ENCODE data around the gene TCP1.
A peak's percentile ranks its signal among the peaks of the same experiment; 100 is the strongest.
"Not testable (repeated sequence)": the region's sequence is repeated elsewhere in the genome, so short reads cannot be mapped to it uniquely, and the experiment has no call there.

The TCP1 gene

GRCh38 chr6:159824690-159825089, 35.3 kb upstream of the TCP1 start:
- H3K27ac Mint-ChIP-seq; H3K9me3 Mint-ChIP-seq; H3K4me3 Mint-ChIP-seq; H3K36me3 Mint-ChIP-seq (ENCODE audit: low read depth); intact Hi-C loops (cut with micrococcal nuclease): not testable (repeated sequence)
- peaks cover 38% of the 10 kb centered on the region for H3K4me1 Mint-ChIP-seq (ENCODE audit: low read depth)
- H3K27me3 Mint-ChIP-seq = peaks cover 13% of the 10 kb centered on the region

GRCh38 chr6:159823953-159824352, 34.6 kb upstream of the TCP1 start:
- H3K27ac Mint-ChIP-seq = no peak overlapping the region

DNA sequence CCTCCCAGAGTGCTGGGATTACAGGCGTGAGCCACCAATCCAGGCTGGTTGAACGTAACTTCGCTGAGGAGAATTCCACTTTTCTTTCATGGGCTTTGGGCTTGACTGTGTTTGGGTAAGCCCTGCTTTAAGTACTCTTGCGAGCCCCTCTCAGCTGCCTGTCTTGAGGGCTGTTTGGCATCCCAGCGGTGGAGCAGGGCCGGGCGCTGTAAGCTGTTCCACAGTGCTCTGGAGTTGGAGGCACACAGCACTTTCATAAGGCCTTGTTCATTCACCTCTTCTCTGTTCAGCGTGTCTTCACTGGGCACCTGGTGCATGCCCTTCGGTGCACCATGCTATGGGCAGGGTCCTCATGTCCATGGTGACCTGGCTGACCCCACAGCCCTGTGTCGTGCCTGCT, 32.3 kb upstream of the TCP1 start:
- peaks cover 31% of the 10 kb centered on the region for H3K27me3 Mint-ChIP-seq
- no peaks in the 10 kb centered on the region for H3K36me3 Mint-ChIP-seq (ENCODE audit: low read depth)
- no peaks in the 10 kb centered on the region for H3K9me3 Mint-ChIP-seq
- intact Hi-C loops (cut with micrococcal nuclease) = no loop called here
- no peak overlapping the region for H3K4me3 Mint-ChIP-seq
- no peak overlapping the region for H3K27ac Mint-ChIP-seq
- H3K4me1 Mint-ChIP-seq (ENCODE audit: low read depth) = peaks cover 38% of the 10 kb centered on the region

More at GRCh38 chr6:159823953-159824352, 34.6 kb upstream of the TCP1 start:
- no peaks in the 10 kb centered on the region for H3K36me3 Mint-ChIP-seq (ENCODE audit: low read depth)
- peaks cover 21% of the 10 kb centered on the region for H3K27me3 Mint-ChIP-seq
- no peaks in the 10 kb centered on the region for H3K9me3 Mint-ChIP-seq
- intact Hi-C loops (cut with micrococcal nuclease) = no loop called here
- no peak overlapping the region for H3K4me3 Mint-ChIP-seq
- peaks cover 38% of the 10 kb centered on the region for H3K4me1 Mint-ChIP-seq (ENCODE audit: low read depth)

DNA sequence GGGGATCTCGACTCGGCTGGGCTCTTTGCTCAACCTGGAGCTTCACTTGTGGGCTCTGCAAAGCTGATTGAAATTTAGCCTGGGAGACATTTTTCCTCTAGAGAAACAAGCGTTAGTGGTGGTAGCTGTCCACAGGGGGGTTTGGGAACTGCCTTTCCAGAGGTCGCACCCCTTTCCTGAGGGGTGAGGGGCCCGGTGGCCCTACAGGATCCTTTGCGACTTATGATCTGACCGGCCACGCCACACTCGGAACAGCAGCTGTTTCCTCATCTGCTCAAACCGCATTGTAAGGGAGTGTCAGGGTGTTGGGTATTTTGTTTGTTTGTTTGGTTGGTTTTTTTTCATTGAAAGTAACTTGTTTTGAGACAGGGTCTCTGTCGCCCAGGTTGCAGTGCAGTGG, 31.7 kb upstream of the TCP1 start:
- peaks cover 31% of the 10 kb centered on the region for H3K27me3 Mint-ChIP-seq
- H3K4me1 Mint-ChIP-seq (ENCODE audit: low read depth) = peaks cover 38% of the 10 kb centered on the region
- H3K27ac Mint-ChIP-seq = peak overlapping the region; percentile 23
- intact Hi-C loops (cut with micrococcal nuclease) = no loop called here
- H3K9me3 Mint-ChIP-seq = no peaks in the 10 kb centered on the region
- H3K36me3 Mint-ChIP-seq (ENCODE audit: low read depth) = no peaks in the 10 kb centered on the region
- H3K4me3 Mint-ChIP-seq = no peak overlapping the region

DNA sequence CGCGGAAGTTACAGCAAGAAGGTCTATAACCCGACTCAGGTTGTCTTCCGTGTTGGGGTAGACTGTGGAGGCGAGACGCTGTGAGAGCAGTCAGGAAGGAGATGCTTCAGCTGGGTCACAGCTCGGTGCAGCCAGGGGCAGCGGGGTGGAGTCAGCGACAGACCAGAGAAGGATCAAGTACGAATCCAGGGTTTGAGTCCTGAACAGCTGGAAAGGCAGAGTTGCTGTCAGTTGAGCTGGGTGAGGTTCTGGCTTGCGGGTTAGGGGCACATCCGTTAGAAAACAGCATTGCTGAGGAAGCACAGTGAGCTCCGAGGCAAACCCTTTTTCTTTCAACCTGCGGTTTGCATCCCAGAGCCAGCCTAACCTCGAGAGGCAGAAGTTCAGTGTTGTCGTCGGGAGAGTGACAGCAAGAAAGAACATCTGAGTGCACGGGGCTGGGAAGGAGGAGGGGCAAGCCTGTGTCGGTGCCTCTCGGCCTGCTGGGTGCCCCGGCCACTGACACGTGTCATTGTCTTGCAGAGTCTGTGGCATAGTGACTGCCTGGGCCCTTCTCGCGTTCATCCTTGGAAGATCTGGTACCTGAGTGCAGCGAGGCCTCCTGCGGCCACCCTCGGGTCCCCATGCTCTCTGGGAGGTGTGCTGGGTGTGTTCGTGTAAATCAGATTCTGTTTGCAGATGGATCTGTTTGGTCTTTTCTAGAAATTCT, 30.7 kb upstream of the TCP1 start:
- Mint-ChIP-seq H3K9me3 (no peaks in the 10 kb centered on the region), H3K4me1 (ENCODE audit: low read depth) (peaks cover 38% of the 10 kb centered on the region), H3K36me3 (ENCODE audit: low read depth) (no peaks in the 10 kb centered on the region), H3K27ac (peak overlapping the region; percentile 5), H3K27me3 (peaks cover 33% of the 10 kb centered on the region), H3K4me3 (peak overlapping the region; percentile 43)
- intact Hi-C loops (cut with micrococcal nuclease) = no loop called here

DNA sequence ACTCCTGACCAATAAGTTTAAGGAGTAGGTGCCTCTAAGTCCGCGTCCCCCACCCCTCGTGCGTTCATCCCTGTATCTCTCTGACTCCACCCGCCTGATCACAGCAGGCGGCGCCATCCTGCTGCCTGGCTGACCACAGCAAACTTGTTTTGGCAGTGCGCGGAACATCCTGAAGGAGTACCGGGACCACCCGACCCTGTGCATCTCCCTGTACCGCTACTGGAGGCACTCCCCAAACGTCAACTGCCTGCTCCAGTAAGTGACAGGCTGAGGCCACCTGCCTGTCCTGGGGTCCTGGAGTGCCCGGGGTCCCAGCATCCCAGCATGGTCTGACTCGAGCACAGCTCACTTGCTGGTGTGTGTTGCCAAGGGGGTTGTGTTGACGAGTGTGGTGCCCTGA, 29.7 kb upstream of the TCP1 start:
- Mint-ChIP-seq H3K4me1 (ENCODE audit: low read depth) (peaks cover 38% of the 10 kb centered on the region), H3K36me3 (ENCODE audit: low read depth) (no peaks in the 10 kb centered on the region), H3K27ac (peak overlapping the region; percentile 5), H3K27me3 (peaks cover 33% of the 10 kb centered on the region), H3K9me3 (no peaks in the 10 kb centered on the region), H3K4me3 (no peak overlapping the region)
- intact Hi-C loops (cut with micrococcal nuclease) = no loop called here

DNA sequence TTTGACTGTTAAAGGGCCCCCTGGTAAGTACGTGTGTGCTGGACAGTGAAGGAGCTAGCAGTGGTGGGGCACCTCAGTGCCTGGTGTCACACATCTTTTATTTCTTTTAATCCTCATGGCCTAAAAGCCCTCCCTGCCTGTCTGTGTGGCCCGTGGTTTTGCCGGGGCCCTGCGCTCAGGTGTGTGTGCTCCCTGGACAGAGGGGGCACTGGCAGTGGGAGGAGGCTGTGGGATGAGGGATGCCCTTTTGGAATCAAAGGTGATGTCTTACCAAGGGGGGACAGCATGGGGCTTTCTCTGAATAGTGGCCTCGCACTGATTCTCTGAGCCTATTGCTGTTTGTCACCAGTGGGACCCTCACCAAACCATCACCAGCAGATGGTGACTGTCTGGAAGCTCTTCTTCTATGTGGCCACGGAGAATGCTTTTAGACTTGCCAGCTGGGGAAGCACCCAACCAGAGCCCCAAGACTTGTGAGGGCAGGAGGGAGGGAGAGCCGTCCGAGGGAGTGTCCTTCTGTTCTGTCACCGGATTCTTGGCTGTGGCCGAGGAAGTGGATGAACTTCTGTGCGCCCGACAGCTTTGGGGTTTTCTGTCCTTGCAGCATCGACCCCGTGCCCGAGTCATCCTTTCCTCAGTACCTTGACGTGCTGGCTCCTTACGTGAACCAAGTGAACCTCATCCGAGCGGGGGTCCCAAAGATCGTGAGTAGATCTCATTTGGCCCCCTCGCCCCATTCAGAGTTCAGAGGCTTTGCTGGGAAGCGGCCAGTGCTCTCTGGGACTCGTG, 28.7 kb upstream of the TCP1 start:
- H3K27ac Mint-ChIP-seq = no peak overlapping the region
- intact Hi-C loops (cut with micrococcal nuclease) = no loop called here
- H3K4me3 Mint-ChIP-seq = no peak overlapping the region
- H3K36me3 Mint-ChIP-seq (ENCODE audit: low read depth) = no peaks in the 10 kb centered on the region
- peaks cover 36% of the 10 kb centered on the region for H3K4me1 Mint-ChIP-seq (ENCODE audit: low read depth)
- no peaks in the 10 kb centered on the region for H3K9me3 Mint-ChIP-seq
- H3K27me3 Mint-ChIP-seq = peaks cover 33% of the 10 kb centered on the region

GRCh38 chr6:159816775-159817174, 27.4 kb upstream of the TCP1 start:
- H3K27ac Mint-ChIP-seq; intact Hi-C loops (cut with micrococcal nuclease); H3K36me3 Mint-ChIP-seq (ENCODE audit: low read depth); H3K9me3 Mint-ChIP-seq; H3K4me3 Mint-ChIP-seq: not testable (repeated sequence)
- peaks cover 26% of the 10 kb centered on the region for H3K27me3 Mint-ChIP-seq
- peaks cover 31% of the 10 kb centered on the region for H3K4me1 Mint-ChIP-seq (ENCODE audit: low read depth)

DNA sequence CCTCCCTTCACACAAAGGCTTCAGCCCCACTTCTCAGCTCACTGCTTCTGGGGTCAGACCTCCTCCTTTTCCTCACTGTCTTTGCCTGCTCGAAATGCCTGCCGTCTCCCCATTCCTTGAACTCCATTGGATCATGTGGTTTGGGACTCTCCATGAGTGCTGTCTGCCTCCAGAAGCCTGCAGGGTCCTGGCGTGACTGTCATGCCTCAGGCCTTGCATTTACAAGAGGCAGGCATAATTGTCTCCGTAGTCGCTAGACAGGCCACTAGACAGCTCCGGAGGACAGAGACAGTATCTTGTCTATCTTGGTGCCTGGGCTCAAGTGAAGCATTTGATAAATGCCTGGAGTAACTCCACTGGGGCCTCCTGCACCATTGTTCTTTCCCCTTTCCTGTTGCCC, 26.0 kb upstream of the TCP1 start:
- H3K9me3 Mint-ChIP-seq = no peaks in the 10 kb centered on the region

GRCh38 chr6:159813781-159814180, 24.4 kb upstream of the TCP1 start:
- no peaks in the 10 kb centered on the region for H3K36me3 Mint-ChIP-seq (ENCODE audit: low read depth)
- H3K4me3 Mint-ChIP-seq = no peak overlapping the region
- no peaks in the 10 kb centered on the region for H3K9me3 Mint-ChIP-seq
- intact Hi-C loops (cut with micrococcal nuclease) = no loop called here
- peaks cover 11% of the 10 kb centered on the region for H3K27me3 Mint-ChIP-seq
- peaks cover 17% of the 10 kb centered on the region for H3K4me1 Mint-ChIP-seq (ENCODE audit: low read depth)
- H3K27ac Mint-ChIP-seq = no peak overlapping the region

More for the DNA sequence above, 26.0 kb upstream of the TCP1 start:
- Mint-ChIP-seq H3K4me3 (no peak overlapping the region), H3K4me1 (ENCODE audit: low read depth) (peaks cover 28% of the 10 kb centered on the region), H3K36me3 (ENCODE audit: low read depth) (no peaks in the 10 kb centered on the region), H3K27ac (no peak overlapping the region), H3K27me3 (peaks cover 26% of the 10 kb centered on the region)
- intact Hi-C loops (cut with micrococcal nuclease) = no loop called here

- Mint-ChIP-seq H3K27me3 (no peaks in the 10 kb centered on the region), H3K36me3 (ENCODE audit: low read depth) (no peaks in the 10 kb centered on the region), H3K27ac (no peak overlapping the region), H3K9me3 (no peaks in the 10 kb centered on the region), H3K4me1 (ENCODE audit: low read depth) (peaks cover 24% of the 10 kb centered on the region), H3K4me3 (no peak overlapping the region)
- intact Hi-C loops (cut with micrococcal nuclease) = no loop called here
Observed at GRCh38 chr6:159809149-159809548, 19.7 kb upstream of the TCP1 start.

DNA sequence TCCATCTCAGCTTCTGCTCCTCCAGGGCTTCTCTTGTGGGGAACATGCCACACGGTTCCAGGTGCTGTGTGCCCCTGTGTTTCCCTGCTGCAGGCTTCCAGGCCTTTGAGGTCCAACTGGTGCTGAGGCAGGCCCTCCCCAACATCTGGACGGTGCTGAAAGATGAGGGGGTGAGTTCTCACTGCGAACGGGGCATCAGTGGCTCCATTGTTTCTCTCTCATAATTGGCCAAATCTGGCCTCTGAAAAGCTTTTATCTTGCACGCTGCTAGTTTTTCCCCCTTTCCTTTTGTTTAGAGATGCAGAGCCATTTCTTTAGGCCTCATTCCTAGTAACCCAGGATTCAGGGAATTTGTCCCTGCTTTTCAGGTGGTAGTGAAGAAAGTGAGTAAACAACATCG, 19.2 kb upstream of the TCP1 start:
- no peaks in the 10 kb centered on the region for H3K9me3 Mint-ChIP-seq

GRCh38 chr6:159807150-159807858, 17.9 kb upstream of the TCP1 start:
- Mint-ChIP-seq H3K9me3 (no peaks in the 10 kb centered on the region), H3K36me3 (ENCODE audit: low read depth) (no peaks in the 10 kb centered on the region), H3K4me3 (no peak overlapping the region), H3K27me3 (no peaks in the 10 kb centered on the region), H3K4me1 (ENCODE audit: low read depth) (peaks cover 24% of the 10 kb centered on the region), H3K27ac (no peak overlapping the region)
- intact Hi-C loops (cut with micrococcal nuclease) = no loop called here

More for the DNA sequence above, 19.2 kb upstream of the TCP1 start:
- Mint-ChIP-seq H3K27ac (no peak overlapping the region), H3K27me3 (no peaks in the 10 kb centered on the region), H3K4me3 (no peak overlapping the region), H3K36me3 (ENCODE audit: low read depth) (no peaks in the 10 kb centered on the region), H3K4me1 (ENCODE audit: low read depth) (peaks cover 24% of the 10 kb centered on the region)
- intact Hi-C loops (cut with micrococcal nuclease) = no loop called here

DNA sequence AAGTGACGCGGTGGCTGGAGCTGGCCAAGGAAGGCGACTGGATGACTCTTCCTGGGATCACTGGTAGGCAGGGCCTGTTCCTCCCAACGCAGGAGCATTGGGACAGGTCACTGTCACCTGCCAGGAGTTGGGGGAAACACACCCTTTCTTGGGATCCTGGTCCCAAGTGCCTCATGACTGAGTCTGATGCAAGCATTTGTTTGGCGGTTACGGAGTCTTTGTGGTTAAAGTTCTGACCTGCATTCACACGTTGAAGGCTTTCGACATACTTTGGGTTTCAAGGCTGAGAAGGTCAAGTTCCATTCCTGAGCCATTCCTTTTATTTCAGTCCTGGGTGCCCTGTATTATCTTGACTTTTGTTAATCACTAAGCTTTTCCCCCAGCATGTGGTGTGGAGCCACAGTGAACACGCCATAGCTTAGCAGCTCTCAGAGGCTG, 16.6 kb upstream of the TCP1 start:
- no peak overlapping the region for H3K27ac Mint-ChIP-seq
- H3K9me3 Mint-ChIP-seq = no peaks in the 10 kb centered on the region
- intact Hi-C loops (cut with micrococcal nuclease) = no loop called here
- no peaks in the 10 kb centered on the region for H3K36me3 Mint-ChIP-seq (ENCODE audit: low read depth)
- H3K4me1 Mint-ChIP-seq (ENCODE audit: low read depth) = peaks cover 14% of the 10 kb centered on the region
- no peaks in the 10 kb centered on the region for H3K27me3 Mint-ChIP-seq
- H3K4me3 Mint-ChIP-seq = no peak overlapping the region
